Right ventricle myocardium superior (tissue), 1 donor: ENCODE data around the gene EIF4E. TPM values are rescaled to one million over a fixed set of nuclear protein-coding genes. Genes with fewer than 3 reads are reported as not detected.

Experiments used
- ATAC-seq: fragments of 200-7000 bp; cut with Tn5 transposase; one replicate; pipeline ENCODE4 v1.9.1; 2020; ENCODE audit warnings: mild to moderate bottlenecking; ENCODE audit not compliant: poor library complexity
- DNase-seq: peaks from one replicate; pipeline ENCODE4 v3.0.0-alpha.2; 2020
- intact Hi-C: fragments of 100-400 bp; cut with DNase I; formaldehyde crosslinking; loops from one replicate; pipeline ENCODE4 v1.11.2; 2022
- long read RNA-seq: library from polyadenylated mRNA; unstranded; transcript quantifications from one replicate; pipeline ENCODE4 v2.0.0, GENCODE V29; 2021
- total RNA-seq: library from RNA; stranded (reverse); fragmentation: NEBNext Ultra II Directional; extraction: Animal tissue kit (Norgen Biotek cat#: 25700); gene quantifications from one replicate; pipeline ENCODE4 v1.2.1, GENCODE V29; 2021
- donor health status: DM: no; HTN: yes; CAD: no; lungs with severe emphysema.

EIF4E gene
- 50.3 TPM for total RNA-seq
- long read RNA-seq, full-length matches to known transcripts = 49 of 58 reads
- long read RNA-seq, partial matches to known transcripts = 2 of 58 reads
- long read RNA-seq, other reads (novel, unspliced or antisense) = 7 of 58 reads

GRCh38 chr4:98928505-98929340 lies at the start of gene EIF4E:
TSS of gene EIF4E (minus strand) at chr4:98929133. CDS start at chr4:98929112, 21 bp downstream.
- ATAC-seq (peak; percentile 97), DNase-seq (peak; percentile 99)
- intact Hi-C loops = loop anchor here (10.0 kb wide), 1 partner anchor 156 kb away; the partner anchor contains the start of gene ADH5

DNA sequence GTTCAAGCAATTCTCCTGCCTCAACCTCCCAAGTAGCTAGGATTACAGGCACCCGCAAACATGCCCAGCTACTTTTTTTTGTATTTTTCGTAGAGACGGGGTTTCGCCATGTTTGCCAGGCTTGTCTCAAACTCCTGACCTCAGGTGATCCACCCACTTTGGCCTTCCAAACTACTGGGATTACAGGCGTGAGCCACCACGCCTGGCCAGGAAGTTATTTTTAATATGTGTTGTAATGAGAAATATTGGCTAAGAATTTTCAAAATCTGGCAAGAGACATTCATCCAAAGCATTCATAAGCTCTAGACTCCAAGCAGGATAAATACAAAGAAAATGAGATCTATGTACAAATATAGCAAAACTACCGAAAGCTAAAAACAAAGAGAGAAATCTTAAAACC lies 48.6 kb upstream of the EIF4E start:
- no peak for DNase-seq
- intact Hi-C loops = no loop called here
- no peak for ATAC-seq

GRCh38 chr4:98976716-98977115 lies 47.8 kb upstream of the EIF4E start:
- DNase-seq (no peak), ATAC-seq (no peak)
- intact Hi-C loops = no loop called here

- DNase-seq = no peak
- no peak for ATAC-seq
- intact Hi-C loops = no loop called here
Measured at GRCh38 chr4:98969878-98970785, 41.2 kb upstream of the EIF4E start.

DNA sequence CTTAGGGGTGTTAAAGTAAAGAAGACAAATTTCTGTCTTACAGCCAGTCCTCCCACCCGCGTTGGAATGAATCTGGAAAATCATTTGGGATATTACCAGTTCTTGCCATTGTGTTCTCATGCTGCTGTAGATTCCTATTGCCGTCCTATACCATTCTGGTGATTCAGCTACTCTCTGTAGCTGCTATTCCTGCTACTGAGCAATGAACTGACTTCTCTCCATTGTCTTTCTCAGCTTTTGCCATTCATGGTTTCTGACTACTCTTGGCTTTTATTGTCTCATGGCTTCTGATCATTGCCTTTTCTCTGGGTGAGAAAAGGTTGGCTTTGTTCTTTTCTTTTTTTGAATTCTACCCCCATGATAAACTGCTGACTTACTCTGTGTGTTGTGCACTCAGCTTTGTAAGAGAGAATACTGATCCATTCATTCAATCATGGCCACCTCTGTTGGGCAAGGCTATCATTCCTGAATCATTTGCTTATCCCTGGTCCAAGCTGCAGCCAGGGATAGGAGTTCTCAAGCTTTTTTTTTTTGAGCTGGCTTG lies 38.9 kb upstream of the EIF4E start:
- DNase-seq (no peak), ATAC-seq (no peak)
- intact Hi-C loops = no loop called here

- intact Hi-C loops = no loop called here
- no peak for DNase-seq
Measured at GRCh38 chr4:98966926-98967325, 38.0 kb upstream of the EIF4E start.

DNA sequence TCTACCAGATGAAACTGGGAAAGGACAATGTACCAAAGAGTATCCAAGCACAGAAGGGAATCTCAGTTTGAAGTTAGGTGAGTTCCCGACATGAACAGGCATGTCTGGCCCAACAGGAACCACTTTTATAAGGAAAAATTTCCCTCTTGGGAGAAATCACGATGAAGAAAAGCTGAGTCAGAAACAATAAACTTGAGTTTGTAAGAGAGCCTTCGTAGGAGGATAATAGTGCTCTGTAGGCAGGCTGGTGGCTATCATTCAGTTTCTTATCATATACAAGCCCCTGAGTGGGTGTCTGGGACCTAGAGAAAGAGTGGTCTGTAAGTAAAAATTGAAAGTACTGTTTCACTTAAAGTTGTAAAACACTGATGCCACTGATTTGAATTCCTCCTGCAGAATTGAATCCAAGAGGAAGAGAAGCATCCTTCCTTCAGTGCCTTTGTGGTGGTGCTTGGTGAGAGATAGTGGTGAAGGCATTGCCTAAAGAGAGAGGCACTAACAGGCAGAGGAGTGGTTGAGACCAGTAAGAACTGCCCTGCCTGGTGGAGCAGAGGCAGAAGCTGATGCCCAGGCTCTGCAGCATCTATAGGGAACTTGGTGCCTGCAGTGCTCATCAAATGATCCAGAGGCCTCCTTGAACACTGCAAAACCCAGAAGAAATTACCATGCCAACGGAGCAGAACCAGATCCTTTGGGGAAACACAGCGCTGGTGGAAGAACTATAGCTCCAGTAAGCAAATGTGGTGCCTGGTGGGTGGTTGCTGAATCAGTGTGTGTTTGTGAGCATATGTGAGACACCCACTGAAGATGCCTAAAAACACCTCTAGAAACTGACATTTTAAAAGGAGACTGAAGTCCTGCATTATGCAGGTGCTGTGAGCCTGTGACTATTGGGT lies 34.9 kb upstream of the EIF4E start:
- intact Hi-C loops = no loop called here
- ATAC-seq = no peak

More at GRCh38 chr4:98966926-98967325, 38.0 kb upstream of the EIF4E start:
- ATAC-seq = no peak

GRCh38 chr4:98961770-98962169 lies 32.8 kb upstream of the EIF4E start:
- ATAC-seq (no peak), DNase-seq (no peak)
- intact Hi-C loops = no loop called here

More for the DNA sequence above, 34.9 kb upstream of the EIF4E start:
- no peak for DNase-seq

- no peak for DNase-seq
- intact Hi-C loops = no loop called here
- ATAC-seq = no peak
Measured at GRCh38 chr4:98959411-98959810, 30.5 kb upstream of the EIF4E start.

GRCh38 chr4:98958065-98958464 lies 29.1 kb upstream of the EIF4E start:
- intact Hi-C loops = no loop called here
- DNase-seq (no peak), ATAC-seq (no peak)

- DNase-seq = no peak
- no peak for ATAC-seq
- intact Hi-C loops = no loop called here
Measured at GRCh38 chr4:98955229-98955628, 26.3 kb upstream of the EIF4E start.

- DNase-seq (no peak), ATAC-seq (no peak)
- intact Hi-C loops = no loop called here
Measured at GRCh38 chr4:98951710-98952109, 22.8 kb upstream of the EIF4E start.

GRCh38 chr4:98950925-98951324 lies 22.0 kb upstream of the EIF4E start:
- no peak for ATAC-seq
- intact Hi-C loops = no loop called here

GRCh38 chr4:98946359-98946758 lies 17.4 kb upstream of the EIF4E start:
- intact Hi-C loops = no loop called here
- no peak for ATAC-seq
- no peak for DNase-seq

More at GRCh38 chr4:98950925-98951324, 22.0 kb upstream of the EIF4E start:
- no peak for DNase-seq

- ATAC-seq (no peak), DNase-seq (no peak)
- intact Hi-C loops = no loop called here
Measured at GRCh38 chr4:98945297-98945850, 16.4 kb upstream of the EIF4E start.

DNA sequence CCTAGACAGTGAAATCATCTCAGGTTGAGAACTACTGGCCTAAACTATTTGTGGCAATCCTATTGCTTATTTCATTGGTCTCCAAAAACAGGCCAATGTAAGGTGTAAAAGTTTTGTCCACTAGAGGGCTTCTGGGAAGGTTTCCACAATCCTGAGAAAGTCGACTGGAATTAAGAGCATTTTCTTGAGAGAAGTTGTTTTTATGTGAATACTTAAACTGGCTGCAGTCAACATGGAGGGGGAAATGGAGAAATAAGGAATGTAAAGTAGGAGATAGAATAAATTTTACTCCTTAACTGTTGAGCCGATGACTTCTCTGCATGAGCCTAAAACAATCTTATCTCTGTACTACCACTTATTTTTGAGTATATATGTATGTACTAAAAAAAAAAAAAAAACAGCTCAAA lies 11.0 kb upstream of the EIF4E start:
- DNase-seq (no peak), ATAC-seq (peak; percentile 72)
- intact Hi-C loops = loop anchor here (5.0 kb wide), 1 partner anchor 467 kb away; no protein-coding TSS in a partner anchor

- no peak for DNase-seq
- intact Hi-C loops = no loop called here
- no peak for ATAC-seq
Measured at GRCh38 chr4:98939438-98939837, 10.5 kb upstream of the EIF4E start.
